Measurements from ENCODE around the gene MOB1A.

The MOB1A gene

GRCh38 chr2:74183878-74184277, 5.2 kb upstream of the MOB1A start:
- no peak for TF ChIP-seq CTCF (IDR thresholded peaks at IDR 0.05)

- no peak for TF ChIP-seq CTCF (IDR thresholded peaks at IDR 0.05)
Observed at GRCh38 chr2:74181739-74182138, 3.1 kb upstream of the MOB1A start.

GRCh38 chr2:74179063-74179865, 585 bp upstream of the MOB1A start:
- no peak for TF ChIP-seq CTCF (IDR thresholded peaks at IDR 0.05)

- TF ChIP-seq CTCF (IDR thresholded peaks at IDR 0.05), result no peak
Observed at GRCh38 chr2:74177696-74178095, 983 bp downstream of the MOB1A start.

- TF ChIP-seq CTCF (IDR thresholded peaks at IDR 0.05), result no peak
Observed at GRCh38 chr2:74174909-74175308, 3.8 kb downstream of the MOB1A start.

GRCh38 chr2:74168739-74169138, 9.9 kb downstream of the MOB1A start:
- no peak for TF ChIP-seq CTCF (IDR thresholded peaks at IDR 0.05)

- no peak for TF ChIP-seq CTCF (IDR thresholded peaks at IDR 0.05)
Observed at GRCh38 chr2:74164761-74165160, 13.9 kb downstream of the MOB1A start.

- TF ChIP-seq CTCF (IDR thresholded peaks at IDR 0.05), result no peak
Observed at GRCh38 chr2:74162951-74163350, 15.7 kb downstream of the MOB1A start.

Measured in LNCAP (cell line).